IMR-90 (cell line): Measurements from ENCODE around the gene PBX4. TPM values are rescaled to one million over a fixed set of nuclear protein-coding genes. Genes with fewer than 3 reads are reported as not detected.

Experiments
- MAZ ChIP-seq: IDR thresholded peaks from 2 replicates; pipeline ENCODE4 v1.6.1; 2012; ENCODE audit warnings: low read depth, mild to moderate bottlenecking, low read length, improper control_type of control experiment, moderate library complexity, borderline replicate concordance
- MXI1 ChIP-seq: IDR thresholded peaks from 2 replicates; pipeline ENCODE4 v1.6.1; 2012; ENCODE audit warnings: low read depth, mild to moderate bottlenecking, low read length, moderate library complexity, borderline replicate concordance
- RFX5 ChIP-seq: IDR thresholded peaks from 2 replicates; pipeline ENCODE4 v1.8.0; 2012; ENCODE audit warnings: low read depth, mild to moderate bottlenecking, low read length, moderate library complexity
- polyA plus RNA-seq, 3 experiments: library from polyadenylated mRNA; depleted of rRNA; stranded (reverse); fragments of >200 nt; gene quantifications; 2 replicates each; pipeline ENCODE4 v1.2.3, GENCODE V29; 2012; ENCODE audit warnings: low replicate concordance in 1 of 3
- total RNA-seq: library from RNA; depleted of rRNA; stranded (reverse); fragments of >200 nt; gene quantifications from 2 replicates; pipeline ENCODE4 v1.2.3, GENCODE V29; 2012

Gene PBX4
- total and polyA plus RNA-seq, 2 of the 4 experiments (the other 2 are of a cell fraction), result 0.90 to 2.9 TPM

GRCh38 chr19:19515642-19516519 lies 102.6 kb downstream of the PBX4 start, which contains the start of gene NDUFA13 (continued):
- TF ChIP-seq RFX5 (no peak), MXI1 (no peak; the same call in 1 of the 2 replicates), MAZ (0 out of 2 replicates have a peak, but pooled peaks have one; percentile 15)
